Type B pancreatic cell (in vitro differentiated cells): ENCODE data around the gene KPNA1. TPM values are rescaled to one million over a fixed set of nuclear protein-coding genes. Genes with fewer than 3 reads are reported as not detected.
"Not testable (repeated sequence)": the region's sequence is repeated elsewhere in the genome, so short reads cannot be mapped to it uniquely, and the experiment has no call there.

ENCODE experiments used
- DNase-seq: peaks from one replicate; pipeline ENCODE4 v3.0.0; 2021; ENCODE audit warnings: mixed read lengths; ENCODE audit not compliant: unreplicated experiment; ENCODE audit errors: extremely low spot score
- H3K27ac Mint-ChIP-seq: 2 replicates; pipeline ENCODE4 v1.8.0; 2021; ENCODE audit warnings: mild to moderate bottlenecking, mixed read lengths
- H3K27me3 Mint-ChIP-seq: 2 replicates; pipeline ENCODE4 v1.8.0; 2021; ENCODE audit warnings: mixed read lengths
- H3K36me3 Mint-ChIP-seq: 2 replicates; pipeline ENCODE4 v1.8.0; 2021; ENCODE audit warnings: mixed read lengths
- H3K4me1 Mint-ChIP-seq: one replicate; pipeline ENCODE4 v1.8.0; 2021; ENCODE audit warnings: mixed read lengths; ENCODE audit not compliant: unreplicated experiment
- H3K4me3 Mint-ChIP-seq: 2 replicates; pipeline ENCODE4 v1.8.0; 2021; ENCODE audit warnings: mild to moderate bottlenecking, mixed read lengths
- H3K9me3 Mint-ChIP-seq: 2 replicates; pipeline ENCODE4 v1.8.0; 2021; ENCODE audit warnings: mixed read lengths
- CTCF ChIP-seq: fragments of 200-600 bp; sonication (generic); conservative IDR thresholded peaks from 2 replicates; pipeline ENCODE4 v1.5.0; 2021; ENCODE audit warnings: antibody characterized with exemption, mild to moderate bottlenecking
- total RNA-seq: library from RNA; stranded (reverse); gene quantifications from 2 replicates; pipeline ENCODE4 v1.2.1, GENCODE V29; 2021; ENCODE audit warnings: low replicate concordance

Gene KPNA1
- total RNA-seq, 1 donor from 2014 or later: 67.7 TPM

GRCh38 chr3:122502941-122503340 is 11.8 kb downstream of the KPNA1 start:
- Mint-ChIP-seq H3K4me1 (peaks cover 4% of the 10 kb centered on the region), H3K4me3 (no peak overlapping the region), H3K36me3 (peaks cover 5% of the 10 kb centered on the region), H3K9me3 (no peaks in the 10 kb centered on the region), H3K27me3 (no peaks in the 10 kb centered on the region), H3K27ac (no peak overlapping the region)
- TF ChIP-seq CTCF: no peak
- no peak for DNase-seq

GRCh38 chr3:122502139-122502538 is 12.6 kb downstream of the KPNA1 start:
- H3K36me3 Mint-ChIP-seq: peaks cover 5% of the 10 kb centered on the region
- H3K27ac Mint-ChIP-seq: no peak overlapping the region
- no peak for DNase-seq
- no peaks in the 10 kb centered on the region for H3K27me3 Mint-ChIP-seq
- no peaks in the 10 kb centered on the region for H3K9me3 Mint-ChIP-seq
- no peak overlapping the region for H3K4me3 Mint-ChIP-seq
- TF ChIP-seq CTCF: no peak
- peaks cover 4% of the 10 kb centered on the region for H3K4me1 Mint-ChIP-seq

GRCh38 chr3:122500964-122501363 is 13.8 kb downstream of the KPNA1 start:
- not testable (repeated sequence) for H3K27me3 Mint-ChIP-seq, H3K9me3 Mint-ChIP-seq, H3K36me3 Mint-ChIP-seq, H3K27ac Mint-ChIP-seq, H3K4me1 Mint-ChIP-seq, H3K4me3 Mint-ChIP-seq, DNase-seq

- Mint-ChIP-seq H3K9me3 (no peaks in the 10 kb centered on the region), H3K36me3 (peaks cover 15% of the 10 kb centered on the region), H3K27ac (no peak overlapping the region), H3K4me1 (no peaks in the 10 kb centered on the region), H3K27me3 (no peaks in the 10 kb centered on the region), H3K4me3 (no peak overlapping the region)
- no peak for DNase-seq
- no peak for TF ChIP-seq CTCF
Measured at GRCh38 chr3:122498152-122498551, 16.6 kb downstream of the KPNA1 start.

GRCh38 chr3:122497425-122497824 is 17.3 kb downstream of the KPNA1 start:
- H3K27ac Mint-ChIP-seq: peak overlapping the region; percentile 25
- no peak for TF ChIP-seq CTCF
- H3K4me1 Mint-ChIP-seq: no peaks in the 10 kb centered on the region

GRCh38 chr3:122496508-122496907 is 18.2 kb downstream of the KPNA1 start:
- Mint-ChIP-seq H3K9me3 (no peaks in the 10 kb centered on the region), H3K27me3 (no peaks in the 10 kb centered on the region), H3K4me3 (peak overlapping the region; percentile 77), H3K27ac (peak overlapping the region; percentile 68), H3K4me1 (no peaks in the 10 kb centered on the region), H3K36me3 (peaks cover 23% of the 10 kb centered on the region)
- TF ChIP-seq CTCF: no peak
- no peak for DNase-seq

More at GRCh38 chr3:122497425-122497824, 17.3 kb downstream of the KPNA1 start:
- Mint-ChIP-seq H3K36me3 (peaks cover 19% of the 10 kb centered on the region), H3K9me3 (no peaks in the 10 kb centered on the region), H3K4me3 (no peak overlapping the region), H3K27me3 (no peaks in the 10 kb centered on the region)
- DNase-seq: no peak
